Transverse colon (tissue), 4 donors: ENCODE measurements around the gene GOLM1.

ENCODE experiments used
- POLR2A ChIP-seq: fragments of 450-650 bp; IDR thresholded peaks from one replicate; pipeline ENCODE4 v1.6.1; 2016; ENCODE audit warnings: antibody characterized with exemption, mild to moderate bottlenecking, moderate library complexity
- POLR2AphosphoS5 ChIP-seq, 3 donors: sonication (generic); formaldehyde crosslinking; IDR thresholded peaks; one replicate each; pipeline ENCODE4 v1.6.1; 2016; ENCODE audit warnings: antibody characterized with exemption in 3 of 3
- TF ChIP-seq, protein P1 (sequence below), 5 experiments: fragments of 200-600 bp in 3 of 5; fragments of 450-650 bp in 2 of 5; sonication (generic) in 3 of 5; IDR thresholded peaks; 1 replicate in 2 of 5; 2 replicates in 3 of 5; pipeline ENCODE4 v1.5.1; 2016 to 2017; ENCODE audit warnings: antibody characterized with exemption in 5 of 5, inconsistent platforms in 3 of 5, mild to moderate bottlenecking in 2 of 5, moderate library complexity in 1 of 5

DNA sequence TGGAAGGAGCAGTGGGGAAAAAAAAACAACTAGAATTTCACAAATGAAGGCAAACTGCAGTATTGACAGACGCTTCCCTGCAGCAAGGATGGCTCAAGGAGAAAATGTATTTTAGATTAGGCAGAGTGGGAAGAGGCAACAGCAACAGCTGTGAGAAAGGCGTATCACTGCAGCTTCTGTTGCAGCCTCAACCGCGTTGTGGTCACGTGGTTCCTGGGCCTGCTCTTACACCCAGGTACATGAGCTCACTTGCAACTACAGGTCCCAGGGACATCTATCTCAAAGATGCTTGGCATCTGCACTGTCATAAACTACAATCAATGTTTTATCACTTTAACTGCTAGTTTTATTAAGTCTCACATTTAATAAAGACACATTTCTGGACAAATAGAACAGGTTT lies 36.0 kb upstream of the GOLM1 start:
- TF ChIP-seq, protein P1, sequence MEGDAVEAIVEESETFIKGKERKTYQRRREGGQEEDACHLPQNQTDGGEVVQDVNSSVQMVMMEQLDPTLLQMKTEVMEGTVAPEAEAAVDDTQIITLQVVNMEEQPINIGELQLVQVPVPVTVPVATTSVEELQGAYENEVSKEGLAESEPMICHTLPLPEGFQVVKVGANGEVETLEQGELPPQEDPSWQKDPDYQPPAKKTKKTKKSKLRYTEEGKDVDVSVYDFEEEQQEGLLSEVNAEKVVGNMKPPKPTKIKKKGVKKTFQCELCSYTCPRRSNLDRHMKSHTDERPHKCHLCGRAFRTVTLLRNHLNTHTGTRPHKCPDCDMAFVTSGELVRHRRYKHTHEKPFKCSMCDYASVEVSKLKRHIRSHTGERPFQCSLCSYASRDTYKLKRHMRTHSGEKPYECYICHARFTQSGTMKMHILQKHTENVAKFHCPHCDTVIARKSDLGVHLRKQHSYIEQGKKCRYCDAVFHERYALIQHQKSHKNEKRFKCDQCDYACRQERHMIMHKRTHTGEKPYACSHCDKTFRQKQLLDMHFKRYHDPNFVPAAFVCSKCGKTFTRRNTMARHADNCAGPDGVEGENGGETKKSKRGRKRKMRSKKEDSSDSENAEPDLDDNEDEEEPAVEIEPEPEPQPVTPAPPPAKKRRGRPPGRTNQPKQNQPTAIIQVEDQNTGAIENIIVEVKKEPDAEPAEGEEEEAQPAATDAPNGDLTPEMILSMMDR (IDR thresholded peaks at IDR 0.05), result no peak
- no peak for TF ChIP-seq POLR2A
- TF ChIP-seq POLR2AphosphoS5 (IDR thresholded peaks at IDR 0.05), result no peak
